Measurements from ENCODE around the gene TLE2.
A peak's percentile ranks its signal among the peaks of the same experiment; 100 is the strongest.

DNA sequence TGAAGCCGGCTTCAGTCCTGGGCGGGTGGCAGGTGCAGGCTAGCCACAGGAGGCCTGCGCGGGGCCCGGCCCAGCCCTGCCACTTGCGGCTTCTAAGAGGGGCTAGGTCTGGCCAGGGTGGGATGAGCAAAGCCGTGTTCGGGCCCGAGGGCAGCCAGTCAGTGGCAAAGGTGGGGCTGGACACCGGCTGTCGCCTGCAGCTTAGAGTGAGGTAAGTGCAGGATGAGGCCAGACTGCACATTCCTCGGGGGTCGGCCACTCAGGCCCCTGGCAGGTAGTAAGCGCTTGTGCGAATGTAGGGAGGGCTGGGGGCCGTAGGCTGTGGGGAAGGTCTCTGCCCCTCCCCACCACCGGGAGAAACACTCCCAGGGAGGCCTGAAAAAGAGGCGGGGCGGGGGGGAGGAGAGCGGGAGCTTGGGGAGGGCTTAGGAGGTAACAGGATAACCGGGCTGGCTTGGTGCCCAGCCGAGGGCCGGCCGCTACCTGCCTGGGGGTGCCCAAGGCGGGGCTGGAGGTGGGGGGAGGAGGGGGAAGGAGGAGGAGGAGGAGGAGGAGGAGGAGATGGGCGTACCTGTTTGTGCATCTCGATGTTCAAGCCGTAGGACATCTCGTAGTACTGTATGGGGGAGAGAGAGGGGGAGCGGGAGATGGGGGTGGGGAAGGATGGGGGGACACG, 26.8 kb upstream of the TLE2 start:
- TF ChIP-seq EP300 (IDR thresholded peaks at IDR 0.05), result no peak
- TF ChIP-seq, protein P1, sequence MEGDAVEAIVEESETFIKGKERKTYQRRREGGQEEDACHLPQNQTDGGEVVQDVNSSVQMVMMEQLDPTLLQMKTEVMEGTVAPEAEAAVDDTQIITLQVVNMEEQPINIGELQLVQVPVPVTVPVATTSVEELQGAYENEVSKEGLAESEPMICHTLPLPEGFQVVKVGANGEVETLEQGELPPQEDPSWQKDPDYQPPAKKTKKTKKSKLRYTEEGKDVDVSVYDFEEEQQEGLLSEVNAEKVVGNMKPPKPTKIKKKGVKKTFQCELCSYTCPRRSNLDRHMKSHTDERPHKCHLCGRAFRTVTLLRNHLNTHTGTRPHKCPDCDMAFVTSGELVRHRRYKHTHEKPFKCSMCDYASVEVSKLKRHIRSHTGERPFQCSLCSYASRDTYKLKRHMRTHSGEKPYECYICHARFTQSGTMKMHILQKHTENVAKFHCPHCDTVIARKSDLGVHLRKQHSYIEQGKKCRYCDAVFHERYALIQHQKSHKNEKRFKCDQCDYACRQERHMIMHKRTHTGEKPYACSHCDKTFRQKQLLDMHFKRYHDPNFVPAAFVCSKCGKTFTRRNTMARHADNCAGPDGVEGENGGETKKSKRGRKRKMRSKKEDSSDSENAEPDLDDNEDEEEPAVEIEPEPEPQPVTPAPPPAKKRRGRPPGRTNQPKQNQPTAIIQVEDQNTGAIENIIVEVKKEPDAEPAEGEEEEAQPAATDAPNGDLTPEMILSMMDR (IDR thresholded peaks at IDR 0.05), result no peak
- TF ChIP-seq, protein P2, sequence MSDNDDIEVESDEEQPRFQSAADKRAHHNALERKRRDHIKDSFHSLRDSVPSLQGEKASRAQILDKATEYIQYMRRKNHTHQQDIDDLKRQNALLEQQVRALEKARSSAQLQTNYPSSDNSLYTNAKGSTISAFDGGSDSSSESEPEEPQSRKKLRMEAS (IDR thresholded peaks at IDR 0.05), result 0 out of 2 replicates have a peak, but pooled peaks have one; percentile 12

Data from A549 (cell line).